GM10847 (cell line): ENCODE data around the gene EXOC8.

Experiments used
- POLR2A ChIP-seq: IDR thresholded peaks from 2 replicates; pipeline ENCODE4 v1.6.1; 2011; ENCODE audit not compliant: insufficient read length; ENCODE audit errors: extremely low read depth

The EXOC8 gene

GRCh38 chr1:231301990-231302389 is 35.7 kb downstream of the EXOC8 start:
- TF ChIP-seq POLR2A, result no peak

GRCh38 chr1:231295938-231296337 is 41.7 kb downstream of the EXOC8 start:
- TF ChIP-seq POLR2A, result no peak

GRCh38 chr1:231286603-231287002 is 51.0 kb downstream of the EXOC8 start:
- no peak for TF ChIP-seq POLR2A

- TF ChIP-seq POLR2A, result no peak
Observed at GRCh38 chr1:231284441-231284840, 53.2 kb downstream of the EXOC8 start.
